Stimulated activated CD4-positive, alpha-beta T cell treated with anti-CD3 and anti-CD28 coated beads, TNF-alpha, amount 100 ng/mL, for 1 hour (primary cell): ENCODE data around the gene PRKACG.
"Not testable (repeated sequence)": the region's sequence is repeated elsewhere in the genome, so short reads cannot be mapped to it uniquely, and the experiment has no call there.

Experiments used
- DNase-seq, 3 donors: peaks; one replicate each; pipeline ENCODE4 v3.0.0-alpha.2; 2020; ENCODE audit warnings: low read depth in 3 of 3, low spot score in 1 of 3

PRKACG gene

GRCh38 chr9:69014013-69014412, at the start of gene PRKACG:
Gene PRKACG, minus strand, starts transcription at chr9:69014113. Its CDS starts 21 bp downstream, at chr9:69014092.
- no peak for DNase-seq

GRCh38 chr9:69062195-69062594, 48.3 kb upstream of the PRKACG start:
- DNase-seq, result no peak

DNA sequence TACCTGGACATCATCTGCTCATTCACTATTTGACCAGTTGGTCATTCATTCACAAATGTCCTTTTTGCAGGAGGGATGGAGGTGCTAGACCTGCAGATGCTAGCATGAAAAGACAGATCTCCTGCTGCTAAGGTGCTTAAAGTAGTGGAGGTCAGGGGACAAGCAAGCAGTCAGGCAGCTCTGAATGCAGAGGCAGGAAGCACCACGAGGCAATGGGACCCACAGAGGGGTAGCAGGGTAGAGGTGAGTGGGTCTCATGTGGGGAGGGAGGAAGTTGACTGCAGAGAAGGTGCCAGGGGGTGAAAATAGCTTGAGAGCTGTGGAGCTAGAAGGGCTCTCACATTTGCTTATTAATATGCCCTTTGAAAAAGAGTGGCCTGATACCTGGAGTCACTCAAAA, 46.9 kb upstream of the PRKACG start:
- no peak for DNase-seq

GRCh38 chr9:69058101-69058500, 44.2 kb upstream of the PRKACG start:
- no peak for DNase-seq

DNA sequence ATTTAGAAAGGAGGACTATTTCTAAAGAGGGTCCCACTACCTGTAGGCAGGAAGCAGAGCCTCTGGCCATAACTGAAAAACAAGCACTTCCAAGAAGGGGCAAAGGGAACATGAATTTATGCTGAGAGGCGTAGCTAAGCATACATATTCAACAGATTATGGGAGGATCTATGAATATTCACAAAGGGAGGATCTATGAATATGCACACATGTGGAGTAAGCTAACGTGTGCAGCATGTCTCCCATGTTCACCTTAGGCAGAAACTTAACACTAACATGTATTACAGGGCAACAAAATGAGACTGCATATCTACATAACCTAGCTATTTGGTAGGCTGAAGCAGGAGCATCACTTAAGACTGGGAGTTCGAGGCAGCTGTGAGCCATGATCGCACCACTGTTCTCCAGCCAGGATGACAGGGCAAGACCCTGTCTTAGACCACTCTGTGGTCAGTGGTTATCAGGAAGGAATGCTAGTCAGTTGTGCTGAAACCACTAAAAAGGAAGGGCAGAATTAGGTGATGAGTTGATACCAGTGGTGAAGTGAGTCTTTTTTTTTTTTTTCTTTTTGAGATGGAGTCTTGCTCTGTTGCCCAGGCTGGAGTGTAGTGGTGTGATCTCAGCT, 42.4 kb upstream of the PRKACG start:
- DNase-seq, result no peak

- DNase-seq, result no peak
These were observed 41.1 kb upstream of the PRKACG start for GRCh38 chr9:69054989-69055388.

- not testable (repeated sequence) for DNase-seq
These were observed 37.0 kb upstream of the PRKACG start for GRCh38 chr9:69050936-69051335.

GRCh38 chr9:69049094-69049493, 35.2 kb upstream of the PRKACG start:
- DNase-seq, result no peak

GRCh38 chr9:69047371-69047770, 33.5 kb upstream of the PRKACG start:
- no peak for DNase-seq

GRCh38 chr9:69046723-69047122, 32.8 kb upstream of the PRKACG start:
- no peak for DNase-seq

GRCh38 chr9:69045821-69046220, 31.9 kb upstream of the PRKACG start:
- no peak for DNase-seq

GRCh38 chr9:69044240-69045219, 30.6 kb upstream of the PRKACG start:
- DNase-seq, result no peak

DNA sequence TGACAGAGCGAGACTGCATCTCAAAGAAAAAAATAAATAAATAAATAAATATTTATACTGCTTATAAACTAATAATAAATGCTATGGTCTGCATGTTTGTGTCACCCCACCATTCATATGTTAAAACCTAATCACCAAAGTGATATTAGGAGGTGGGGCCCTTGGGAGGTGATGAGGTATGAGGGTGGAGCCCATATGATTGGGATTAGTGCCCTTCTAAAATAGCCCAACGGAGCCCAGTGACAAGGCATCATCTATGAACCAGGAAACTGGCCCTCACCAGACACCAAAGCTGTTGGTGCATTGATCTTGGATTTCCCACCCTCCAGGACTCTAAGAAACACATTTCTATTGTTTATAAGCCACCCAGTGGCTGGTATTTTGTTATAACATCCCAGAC, 26.7 kb upstream of the PRKACG start:
- DNase-seq, result no peak

- DNase-seq, result no peak
These were observed 22.9 kb upstream of the PRKACG start for GRCh38 chr9:69036799-69037198.

DNA sequence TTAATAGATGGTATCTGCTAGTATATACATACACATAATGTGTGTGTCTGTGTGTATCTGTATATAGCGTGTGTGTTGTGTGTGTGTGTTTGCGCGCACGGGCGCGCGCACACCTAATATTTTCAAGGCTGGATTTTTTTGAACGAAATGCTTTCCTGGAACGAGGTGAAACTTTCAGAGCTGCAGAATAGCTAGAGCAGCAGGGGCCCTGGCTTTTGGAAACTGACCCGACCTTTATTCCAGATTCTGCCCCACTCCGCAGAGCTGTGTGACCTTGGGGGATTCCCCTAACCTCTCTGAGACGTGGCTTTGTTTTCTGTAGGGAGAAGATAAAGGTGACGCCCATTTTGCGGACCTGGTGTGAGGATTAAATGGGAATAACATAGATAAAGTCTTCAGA, 22.4 kb upstream of the PRKACG start:
- DNase-seq, result peak in 1 of 3 donors; percentile 5

- peak; percentile 46 to 81 (median 65) for DNase-seq
These were observed 21.8 kb upstream of the PRKACG start, which contains the start of gene FXN for GRCh38 chr9:69035438-69036308. Gene FXN, plus strand, starts transcription at chr9:69035752. Its CDS starts 31 bp downstream, at chr9:69035783.

DNA sequence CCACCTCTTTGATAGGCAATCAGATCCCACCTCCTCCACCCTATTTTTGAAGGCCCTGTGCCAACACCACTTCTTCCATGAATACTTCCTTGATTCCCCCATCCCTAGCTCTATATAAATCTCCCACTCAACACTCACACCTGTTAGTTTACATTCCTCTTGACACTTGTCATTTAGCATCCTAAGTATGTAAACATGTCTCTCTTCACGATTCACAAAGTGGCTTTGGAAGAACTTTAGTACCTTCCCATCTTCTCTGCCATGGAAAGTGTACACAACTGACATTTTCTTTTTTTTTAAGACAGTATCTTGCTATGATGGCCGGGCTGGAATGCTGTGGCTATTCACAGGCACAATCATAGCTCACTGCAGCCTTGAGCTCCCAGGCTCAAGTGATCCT, 20.2 kb upstream of the PRKACG start:
- no peak for DNase-seq

- DNase-seq, result no peak
These were observed 17.1 kb upstream of the PRKACG start for GRCh38 chr9:69030851-69031645.

- DNase-seq, result no peak
These were observed 15.6 kb upstream of the PRKACG start for GRCh38 chr9:69029535-69029934.

DNA sequence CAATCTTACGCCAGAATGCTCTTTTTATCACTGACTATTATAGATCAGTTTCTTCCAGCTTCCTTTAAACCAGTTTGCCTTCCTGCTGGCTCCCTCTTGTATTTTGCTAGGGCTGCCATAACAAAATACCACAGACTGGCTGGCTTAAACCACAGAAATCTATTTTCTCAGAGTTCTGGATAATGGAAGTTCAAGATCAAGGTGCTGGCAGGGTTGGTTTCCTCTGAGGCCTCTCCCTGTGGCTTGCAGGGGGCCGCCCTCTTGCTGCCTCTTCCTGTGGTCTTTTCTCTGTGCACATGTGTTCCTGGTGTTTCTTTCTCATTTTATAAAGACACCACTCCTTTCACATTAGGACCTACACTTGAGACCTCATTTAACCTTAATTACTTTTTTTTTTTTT, 14.8 kb upstream of the PRKACG start:
- DNase-seq, result no peak
